HFF-Myc (cell line): Measurements from ENCODE around the gene MYBPHL.

Source experiments
- DNase-seq: peaks from one replicate; pipeline ENCODE4 v3.0.0-alpha.2; 2011; ENCODE audit warnings: low read depth; ENCODE audit errors: extremely low read depth
- H3K4me3 ChIP-seq: replicated peaks from 2 replicates; pipeline ENCODE4 v1.5.1; 2011; ENCODE audit warnings: low read depth, mild to moderate bottlenecking, control low read depth, low read length
- CTCF ChIP-seq: IDR thresholded peaks from 2 replicates; pipeline ENCODE4 v1.5.1; 2012; ENCODE audit warnings: mild to moderate bottlenecking, low read depth, low read length, control low read depth; ENCODE audit errors: missing control alignments

The MYBPHL gene

GRCh38 chr1:109341944-109342930 lies 35.4 kb upstream of the MYBPHL start:
- H3K4me3 ChIP-seq = no peak overlapping the region
- no peak for TF ChIP-seq CTCF
- no peak for DNase-seq

- H3K4me3 ChIP-seq = no peak overlapping the region
- DNase-seq = no peak
- TF ChIP-seq CTCF = no peak
These were observed 31.8 kb upstream of the MYBPHL start for GRCh38 chr1:109338608-109339007.

GRCh38 chr1:109338091-109338490 lies 31.3 kb upstream of the MYBPHL start:
- no peak overlapping the region for H3K4me3 ChIP-seq

GRCh38 chr1:109335091-109335490 lies 28.3 kb upstream of the MYBPHL start:
- no peak for DNase-seq
- TF ChIP-seq CTCF = no peak
- no peak overlapping the region for H3K4me3 ChIP-seq

More at GRCh38 chr1:109338091-109338490, 31.3 kb upstream of the MYBPHL start:
- no peak for TF ChIP-seq CTCF
- DNase-seq = no peak

GRCh38 chr1:109331113-109331512 lies 24.3 kb upstream of the MYBPHL start:
- no peak for DNase-seq
- no peak overlapping the region for H3K4me3 ChIP-seq
- no peak for TF ChIP-seq CTCF

GRCh38 chr1:109327285-109327684 lies 20.5 kb upstream of the MYBPHL start:
- no peak overlapping the region for H3K4me3 ChIP-seq
- DNase-seq = no peak
- no peak for TF ChIP-seq CTCF
